ENCODE results near the gene FCER2.

FCER2 gene

DNA sequence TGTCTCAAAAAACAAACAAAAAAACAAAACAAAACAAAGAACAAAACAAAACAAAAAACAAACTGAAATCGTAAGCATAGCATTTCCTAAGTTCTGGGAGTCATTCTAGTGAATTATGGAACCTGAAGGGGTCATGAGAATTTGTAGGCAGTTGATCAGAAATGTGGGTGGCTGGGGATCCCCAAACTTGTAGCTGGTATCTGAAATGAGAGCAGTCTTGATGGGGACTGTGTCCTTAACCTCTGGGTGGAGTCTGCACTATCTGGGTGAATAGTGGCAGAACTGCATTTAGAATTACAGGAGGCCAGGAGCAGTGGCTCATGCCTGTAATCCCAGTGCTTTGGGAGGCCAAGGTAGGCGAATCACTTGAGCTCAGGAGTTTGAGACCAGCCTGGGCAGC, 23.9 kb upstream of the FCER2 start:
- no peak for FAIRE-seq

DNA sequence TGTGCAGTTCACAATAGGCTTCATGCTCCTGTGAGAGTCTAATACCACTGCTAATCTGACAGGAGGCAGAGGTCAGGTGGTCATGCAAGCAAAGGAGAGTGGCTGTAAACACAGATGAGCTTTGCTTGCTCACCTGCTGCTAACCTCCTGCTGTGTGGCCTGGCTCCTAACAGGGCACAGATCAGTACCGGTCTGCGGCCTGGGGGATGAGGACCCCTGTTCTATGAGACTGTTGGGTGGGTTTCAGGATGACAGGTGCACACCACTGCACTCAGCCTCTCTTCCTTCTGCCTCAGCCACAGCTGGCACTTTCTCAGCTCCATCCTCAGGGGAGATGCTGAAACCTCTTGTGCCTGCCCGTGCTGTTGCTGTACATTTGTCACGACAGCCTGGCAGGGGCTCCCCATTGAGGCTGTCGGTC, 20.3 kb upstream of the FCER2 start:
- no peak for TF ChIP-seq POLR2A (IDR thresholded peaks at IDR 0.05; ENCODE audit: low read depth, low read length)
- FAIRE-seq (no peak), DNase-seq (ENCODE audit: insufficient read length, low spot score) (no peak)

More for the DNA sequence above, 23.9 kb upstream of the FCER2 start:
- no peak for DNase-seq (ENCODE audit: insufficient read length, low spot score)
- no peak for TF ChIP-seq POLR2A (IDR thresholded peaks at IDR 0.05; ENCODE audit: low read depth, low read length)

DNA sequence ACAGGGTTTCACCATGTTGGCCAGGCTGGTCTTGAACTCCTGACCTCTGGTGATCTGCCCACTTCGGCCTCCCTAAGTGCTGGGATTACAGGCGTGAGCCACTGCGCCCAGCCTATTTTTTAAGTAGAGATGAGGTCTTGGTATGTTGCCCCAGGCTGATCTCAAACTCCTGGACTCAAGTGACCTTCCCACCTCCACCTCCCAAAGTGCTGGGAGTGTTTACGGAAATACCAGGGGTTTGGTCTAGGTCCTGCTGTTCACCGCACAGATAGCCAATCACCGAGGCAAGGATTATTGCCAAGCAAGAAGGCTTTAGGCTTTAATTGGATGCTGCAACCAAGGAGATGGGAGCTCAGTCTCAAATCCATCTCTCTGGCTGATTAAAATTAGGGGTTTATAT, 18.4 kb upstream of the FCER2 start:
- no peak for TF ChIP-seq POLR2A (IDR thresholded peaks at IDR 0.05; ENCODE audit: low read depth, low read length)
- no peak for FAIRE-seq
- no peak for DNase-seq (ENCODE audit: insufficient read length, low spot score)

DNA sequence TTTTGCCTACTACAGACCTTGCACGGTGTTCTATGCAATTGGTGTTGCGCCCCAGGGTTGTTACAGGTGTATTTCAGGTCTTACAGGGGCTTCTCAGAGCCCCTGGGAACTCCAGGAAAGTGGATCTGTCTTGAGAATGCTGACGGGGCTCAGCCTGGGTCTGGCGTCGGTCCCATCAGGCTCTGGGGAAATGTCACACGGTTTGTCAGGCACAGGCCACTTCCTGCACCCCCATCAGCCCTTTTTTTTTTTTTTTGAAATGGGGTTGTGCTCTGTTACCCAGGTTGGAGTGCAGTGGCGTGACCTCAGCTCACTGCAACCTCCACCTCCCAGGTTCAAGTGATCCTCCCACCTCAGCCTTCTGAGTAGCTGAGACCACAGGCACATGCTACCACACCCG, 16.7 kb upstream of the FCER2 start:
- no peak for DNase-seq (ENCODE audit: insufficient read length, low spot score)
- TF ChIP-seq POLR2A (IDR thresholded peaks at IDR 0.05; ENCODE audit: low read depth, low read length), result no peak
- no peak for FAIRE-seq

DNA sequence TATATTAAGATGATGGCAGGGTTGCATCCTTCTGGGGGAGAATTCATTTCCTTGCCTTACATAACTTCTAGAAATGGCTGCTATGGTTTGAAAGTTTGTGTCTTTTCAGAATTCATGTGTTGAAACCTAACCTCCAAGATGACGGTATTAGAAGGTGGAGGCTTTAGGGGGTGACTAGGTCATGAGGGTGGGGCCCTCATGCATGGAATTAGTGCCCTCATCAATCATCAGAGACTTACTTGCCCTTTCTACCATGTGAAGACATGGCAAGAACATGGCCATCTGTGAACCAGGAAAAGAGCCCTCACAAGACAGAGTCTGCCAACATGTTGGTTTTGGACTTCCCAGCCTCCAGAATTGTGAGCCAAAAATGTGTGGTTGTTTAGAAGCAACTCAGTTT, 14.8 kb upstream of the FCER2 start:
- TF ChIP-seq POLR2A (IDR thresholded peaks at IDR 0.05; ENCODE audit: low read depth, low read length), result no peak
- DNase-seq (ENCODE audit: insufficient read length, low spot score) (no peak), FAIRE-seq (no peak)

DNA sequence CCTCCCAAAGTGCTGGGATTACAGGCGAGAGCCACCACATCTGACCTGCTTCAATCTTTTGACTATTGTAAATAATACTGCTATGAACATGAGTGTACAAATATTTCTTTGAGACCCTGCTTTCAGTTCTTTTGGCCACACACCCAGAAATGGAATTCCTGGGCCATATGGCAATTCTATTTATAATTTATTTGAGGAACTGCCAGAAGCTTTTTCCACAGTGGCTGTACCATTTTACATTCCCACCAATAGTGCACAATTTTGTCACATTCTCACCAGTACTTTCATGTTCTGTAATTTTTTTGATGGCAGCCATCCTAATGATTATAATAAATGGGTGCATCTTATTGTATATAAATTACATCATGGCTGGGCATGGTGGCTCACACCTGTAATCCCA, 13.7 kb upstream of the FCER2 start:
- DNase-seq (ENCODE audit: insufficient read length, low spot score) (no peak), FAIRE-seq (no peak)
- TF ChIP-seq POLR2A (IDR thresholded peaks at IDR 0.05; ENCODE audit: low read depth, low read length), result no peak

DNA sequence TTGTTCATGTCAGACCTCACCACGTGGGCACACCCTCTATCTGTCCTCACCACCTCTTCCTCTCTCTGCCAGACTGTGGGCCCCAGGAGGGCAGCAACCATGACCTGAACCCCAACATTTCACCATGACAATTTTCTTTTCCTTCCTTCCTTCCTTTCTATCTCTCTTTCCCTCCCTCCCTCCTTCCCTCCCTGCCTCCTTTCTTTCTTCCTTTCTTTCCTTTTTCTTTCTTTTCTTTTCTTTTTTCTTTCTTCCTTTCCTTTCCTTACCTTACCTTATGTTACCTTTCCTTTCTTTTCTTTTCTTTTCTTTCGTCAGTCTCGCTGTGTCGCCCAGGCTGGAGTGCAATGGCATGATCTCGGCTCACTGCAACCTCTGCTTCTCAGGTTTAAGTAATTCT, 8.7 kb upstream of the FCER2 start:
- DNase-seq (ENCODE audit: insufficient read length, low spot score), result no peak
- FAIRE-seq, result no peak
- TF ChIP-seq POLR2A (IDR thresholded peaks at IDR 0.05; ENCODE audit: low read depth, low read length), result no peak

DNA sequence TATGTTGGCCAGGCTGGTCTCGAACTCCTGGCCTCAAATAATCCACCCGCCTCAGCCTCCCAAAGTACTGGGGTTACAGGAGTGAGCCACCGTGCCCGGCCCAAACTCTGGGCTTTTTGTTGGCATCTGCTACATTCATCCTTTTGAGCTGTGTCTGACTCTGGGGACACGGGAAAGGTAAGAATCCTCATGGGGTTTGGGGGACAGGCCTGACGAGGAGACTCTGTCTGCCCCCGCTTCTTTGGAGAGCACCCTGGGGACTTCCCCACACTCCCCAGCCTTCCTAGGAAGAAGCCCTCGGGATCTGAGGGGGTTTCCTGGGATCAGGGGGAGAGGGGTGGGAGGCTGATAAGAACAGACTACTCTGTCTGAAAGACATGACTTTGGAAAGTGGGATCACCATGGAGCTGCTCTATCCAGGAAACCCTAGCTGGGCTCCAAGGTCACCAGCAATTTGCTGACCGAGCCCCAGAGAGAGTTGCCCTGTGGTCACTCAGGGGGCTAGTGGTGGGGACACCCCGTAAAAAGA, 8.1 kb upstream of the FCER2 start:
- no peak for TF ChIP-seq POLR2A (IDR thresholded peaks at IDR 0.05; ENCODE audit: low read depth, low read length)
- DNase-seq (ENCODE audit: insufficient read length, low spot score) (no peak), FAIRE-seq (no peak)

DNA sequence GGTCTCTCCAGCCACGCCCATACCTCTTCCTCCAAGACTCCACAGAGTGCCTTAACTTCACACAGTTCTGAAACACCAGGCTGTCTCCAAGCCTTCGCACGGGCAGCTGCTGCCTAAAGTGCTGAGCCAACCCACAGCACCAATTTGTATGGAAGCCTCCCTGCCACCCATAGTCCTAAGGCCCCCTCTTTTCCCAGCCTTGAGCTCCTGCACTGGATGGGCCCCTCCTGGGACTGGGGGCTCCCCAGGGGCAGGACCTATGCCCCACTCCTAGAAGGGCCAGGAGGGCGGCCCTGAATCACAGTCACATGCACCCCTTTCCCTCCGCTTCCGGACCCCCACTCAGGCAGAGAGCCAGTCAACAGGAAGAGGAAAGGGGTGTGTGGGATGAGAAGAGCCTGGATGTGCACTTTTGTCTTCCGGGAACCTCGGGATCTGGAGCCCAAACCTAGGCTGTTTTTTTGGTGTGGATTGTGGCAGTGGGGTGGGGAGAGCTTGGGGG, 5.1 kb upstream of the FCER2 start:
- DNase-seq (ENCODE audit: insufficient read length, low spot score), result no peak
- TF ChIP-seq POLR2A (IDR thresholded peaks at IDR 0.05; ENCODE audit: low read depth, low read length), result no peak
- FAIRE-seq, result no peak

DNA sequence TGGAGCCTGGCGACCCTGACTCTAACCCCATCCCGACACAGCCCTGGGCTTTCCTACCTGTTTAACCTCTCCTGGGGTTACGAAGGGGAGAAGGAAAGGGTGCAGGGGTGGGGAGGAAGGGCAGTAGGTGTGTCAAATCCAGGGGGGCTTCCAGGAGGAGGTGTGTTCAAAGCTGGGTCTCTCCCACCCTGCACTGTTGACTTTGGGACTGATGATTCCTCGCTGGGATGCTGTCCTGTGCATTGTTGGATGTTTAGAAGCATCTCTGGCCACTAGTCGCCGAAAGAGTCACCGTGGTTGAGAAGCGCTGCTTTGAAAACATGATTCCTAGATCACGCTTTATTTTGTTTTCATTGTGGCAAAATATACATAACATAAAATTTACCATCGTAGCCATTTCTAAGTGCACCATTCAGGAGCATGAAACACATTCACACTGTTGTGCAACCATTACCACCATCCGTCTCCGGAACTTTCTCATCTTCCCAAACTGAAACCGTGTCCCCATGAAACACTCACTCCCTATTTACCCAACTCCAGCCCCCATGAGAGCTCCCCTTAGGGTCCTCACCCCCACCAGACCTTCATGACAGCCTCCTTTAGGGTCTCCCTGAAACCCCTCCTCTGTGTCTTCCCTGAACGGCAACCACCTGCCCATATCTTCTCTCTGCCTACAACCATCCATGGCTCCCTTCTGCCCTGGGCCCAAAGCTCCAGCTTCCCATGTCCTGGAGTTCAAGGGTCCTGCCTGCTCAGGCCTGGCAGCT, 4.4 kb upstream of the FCER2 start:
- no peak for FAIRE-seq
- DNase-seq (ENCODE audit: insufficient read length, low spot score), result no peak
- no peak for TF ChIP-seq POLR2A (IDR thresholded peaks at IDR 0.05; ENCODE audit: low read depth, low read length)

DNA sequence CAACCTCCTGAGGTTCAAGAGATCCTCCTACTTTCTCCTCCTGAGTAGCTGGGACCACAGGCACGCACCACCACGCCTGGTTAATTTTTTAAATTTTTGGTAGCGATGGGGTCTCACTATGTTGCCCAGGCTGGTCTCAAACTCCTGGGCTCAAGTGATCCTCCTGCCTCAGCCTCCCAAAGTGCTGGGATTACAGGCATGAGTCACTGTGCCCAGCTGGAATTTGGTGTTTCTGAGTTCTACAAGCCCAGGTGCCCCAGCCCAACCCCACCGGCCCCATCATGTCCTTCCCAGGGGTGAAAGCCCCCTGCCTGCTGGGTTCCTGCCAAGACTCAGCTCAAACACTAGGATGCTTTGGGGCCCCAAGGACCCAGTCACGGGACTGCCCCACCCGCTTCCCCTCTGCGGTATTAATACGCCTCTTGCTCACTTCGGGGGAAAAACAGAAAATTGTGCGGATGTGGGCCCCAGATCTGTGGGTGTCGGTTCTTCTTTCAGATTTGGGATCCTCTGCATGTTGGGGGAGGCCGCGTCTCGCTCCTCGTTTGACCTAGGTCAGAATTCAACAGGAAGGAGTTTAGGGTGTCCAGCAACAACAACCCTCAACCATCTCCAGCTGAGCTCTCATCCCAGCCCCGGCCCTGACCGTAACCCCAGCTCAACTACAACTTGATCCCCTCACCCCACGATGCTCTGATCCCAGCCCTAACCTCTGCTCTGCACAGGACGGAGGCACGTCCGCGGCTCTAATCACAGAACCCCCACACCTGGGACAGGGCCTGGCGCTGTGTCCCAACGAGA, 3.7 kb upstream of the FCER2 start:
- DNase-seq (ENCODE audit: insufficient read length, low spot score) (no peak), FAIRE-seq (no peak)
- TF ChIP-seq POLR2A (IDR thresholded peaks at IDR 0.05; ENCODE audit: low read depth, low read length), result no peak

DNA sequence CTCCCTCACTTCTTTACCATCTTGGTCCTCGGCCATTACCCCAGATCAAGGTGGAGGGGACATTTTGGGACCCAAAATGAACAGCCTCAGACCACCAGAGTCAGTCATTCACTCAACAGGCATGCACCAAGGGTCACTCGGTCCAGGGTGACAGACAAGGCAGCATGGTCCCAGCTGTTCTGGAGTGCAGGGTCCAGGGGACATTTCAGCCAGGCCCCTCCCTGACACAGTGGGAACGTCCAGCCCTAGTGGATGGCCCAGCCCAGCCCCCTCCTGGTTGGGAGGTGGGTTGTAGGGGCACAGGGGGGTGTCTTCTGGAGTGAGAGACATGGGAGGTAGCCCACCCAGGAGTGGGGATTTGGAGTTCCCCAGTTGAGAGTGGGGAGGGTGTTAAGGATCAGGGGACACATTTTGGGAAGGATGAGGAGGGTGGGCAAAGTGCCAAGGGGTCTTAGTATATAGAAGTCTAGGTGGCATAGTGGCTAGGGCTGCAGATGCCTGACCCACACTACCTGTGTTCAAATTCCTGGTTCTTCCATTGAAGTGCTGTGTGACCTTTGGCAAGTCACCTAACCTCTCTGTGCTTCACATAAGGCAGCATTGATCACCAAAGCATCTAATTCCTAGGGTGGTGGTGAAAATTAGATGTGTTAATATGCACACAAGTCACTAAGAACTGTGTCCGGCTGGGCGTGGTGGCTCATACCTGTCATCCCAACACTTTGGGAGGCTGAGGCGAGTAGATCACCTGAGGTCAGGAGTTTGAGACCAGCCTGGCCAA, 2.5 kb upstream of the FCER2 start:
- DNase-seq (ENCODE audit: insufficient read length, low spot score) (no peak), FAIRE-seq (no peak)
- TF ChIP-seq POLR2A (IDR thresholded peaks at IDR 0.05; ENCODE audit: low read depth, low read length), result no peak

DNA sequence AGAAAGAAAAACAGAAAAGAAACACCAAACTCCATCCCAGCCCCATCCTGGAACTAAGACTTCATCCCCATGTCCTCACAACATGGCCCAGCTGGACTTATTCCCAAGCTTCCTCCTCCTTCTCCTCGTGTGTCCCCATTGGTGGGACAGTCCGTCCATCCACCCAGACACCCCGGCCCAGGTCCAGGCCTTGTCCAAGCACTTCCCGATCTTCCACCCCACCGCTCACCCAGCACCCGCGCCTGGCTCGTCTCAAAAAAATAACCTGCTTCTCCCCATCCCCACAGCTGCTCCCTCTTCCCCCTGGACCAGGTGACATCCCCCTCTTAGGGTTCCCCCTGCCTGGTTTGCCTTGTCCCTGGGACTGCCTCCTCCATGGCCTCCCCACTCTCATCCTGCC, 1.4 kb upstream of the FCER2 start:
- DNase-seq (ENCODE audit: insufficient read length, low spot score), result no peak
- FAIRE-seq, result no peak
- no peak for TF ChIP-seq POLR2A (IDR thresholded peaks at IDR 0.05; ENCODE audit: low read depth, low read length)
